WTC11 (cell line): ENCODE data around the gene STRA8. TPM values are rescaled to one million over a fixed set of nuclear protein-coding genes. Genes with fewer than 3 reads are reported as not detected.

ENCODE experiments used
- ATAC-seq: fragments of 200-7000 bp; cut with Tn5 transposase; 2 replicates; pipeline ENCODE4 v1.10.0; 2021; ENCODE audit warnings: mild to moderate bottlenecking, moderate library complexity
- CTCF ChIA-PET: fragments of 300-600 bp; sonication (Branson Sonifier 250); formaldehyde crosslinking; loops from one replicate; lab custom pipeline; 2021; ENCODE audit warnings: antibody characterized with exemption; lab: Charles Lee
- POLR2A ChIA-PET: fragments of 350-600 bp; sonication (Branson Sonifier 250); formaldehyde crosslinking; loops from one replicate; lab custom pipeline; 2021; ENCODE audit warnings: antibody characterized with exemption; lab: Charles Lee
- DNase-seq: peaks from one replicate; pipeline ENCODE4 v3.0.0; 2021; ENCODE audit warnings: low spot score
- H3K27ac Mint-ChIP-seq: 2 replicates; pipeline ENCODE4 v1.8.0; 2021; ENCODE audit warnings: mixed read lengths
- H3K27me3 Mint-ChIP-seq: 2 replicates; pipeline ENCODE4 v1.8.0; 2021; ENCODE audit warnings: low read depth, mild to moderate bottlenecking, moderate library complexity, mixed read lengths
- H3K36me3 Mint-ChIP-seq: 2 replicates; pipeline ENCODE4 v1.8.0; 2021; ENCODE audit warnings: mixed read lengths
- H3K4me1 Mint-ChIP-seq: 2 replicates; pipeline ENCODE4 v1.8.0; 2022; ENCODE audit warnings: mixed read lengths
- H3K4me3 Mint-ChIP-seq: 2 replicates; pipeline ENCODE4 v1.8.0; 2021; ENCODE audit warnings: mild to moderate bottlenecking, moderate library complexity, mixed read lengths
- H3K9me3 Mint-ChIP-seq: 2 replicates; pipeline ENCODE4 v1.8.0; 2021; ENCODE audit warnings: mixed read lengths
- AFF4 ChIP-seq: sonication (generic); formaldehyde crosslinking; IDR thresholded peaks from 2 replicates; pipeline ENCODE4 v1.8.1; 2023; ENCODE audit warnings: mild to moderate bottlenecking, missing genetic modification reagents, borderline replicate concordance
- ATF6 ChIP-seq: sonication (generic); formaldehyde crosslinking; IDR thresholded peaks from 2 replicates; pipeline ENCODE4 v1.8.1; 2023; ENCODE audit warnings: mild to moderate bottlenecking, missing genetic modification reagents
- CREM ChIP-seq: sonication (generic); formaldehyde crosslinking; IDR thresholded peaks from 2 replicates; pipeline ENCODE4 v1.8.1; 2022; ENCODE audit warnings: mild to moderate bottlenecking, missing genetic modification reagents, moderate library complexity
- E2F4 ChIP-seq: sonication (generic); formaldehyde crosslinking; IDR thresholded peaks from 2 replicates; pipeline ENCODE4 v1.8.1; 2022; ENCODE audit warnings: low read depth, mild to moderate bottlenecking, moderate library complexity, missing genetic modification reagents, borderline replicate concordance
- EMX1 ChIP-seq: fragments of 250-450 bp; sonication (Bioruptor Pico); IDR thresholded peaks from 2 replicates; pipeline ENCODE4 v1.8.0; 2021; ENCODE audit warnings: mild to moderate bottlenecking
- GABPB1 ChIP-seq: sonication (generic); formaldehyde crosslinking; IDR thresholded peaks from 2 replicates; pipeline ENCODE4 v1.8.1; 2023; ENCODE audit warnings: mild to moderate bottlenecking, missing genetic modification reagents
- IRF2 ChIP-seq: sonication (generic); formaldehyde crosslinking; IDR thresholded peaks from 2 replicates; pipeline ENCODE4 v1.8.0; 2022; ENCODE audit warnings: low read depth, missing genetic modification reagents, borderline replicate concordance
- NFATC4 ChIP-seq: fragments of 250-450 bp; sonication (Bioruptor Pico); IDR thresholded peaks from 2 replicates; pipeline ENCODE4 v1.9.0; 2021; ENCODE audit warnings: mild to moderate bottlenecking
- NR1H2 ChIP-seq: sonication (generic); formaldehyde crosslinking; IDR thresholded peaks from 2 replicates; pipeline ENCODE4 v1.9.0; 2021; ENCODE audit warnings: mild to moderate bottlenecking, moderate library complexity, missing genetic modification reagents
- ZBTB21 ChIP-seq: sonication (generic); formaldehyde crosslinking; IDR thresholded peaks from 2 replicates; pipeline ENCODE4 v1.8.1; 2023; ENCODE audit warnings: mild to moderate bottlenecking, missing genetic modification reagents, borderline replicate concordance
- ZNF232 ChIP-seq: sonication (generic); formaldehyde crosslinking; IDR thresholded peaks from 2 replicates; pipeline ENCODE4 v1.8.0; 2022; ENCODE audit warnings: mild to moderate bottlenecking, missing genetic modification reagents
- total RNA-seq: library from RNA; stranded (reverse); gene quantifications from 3 replicates; pipeline ENCODE4 v1.2.3, GENCODE V29; 2021
- TF ChIP-seq, protein P1 (sequence below): sonication (generic); formaldehyde crosslinking; IDR thresholded peaks from 2 replicates; pipeline ENCODE4 v1.8.0; 2022; ENCODE audit warnings: mild to moderate bottlenecking, missing genetic modification reagents
- TF ChIP-seq, protein P2 (sequence below): fragments of 250-450 bp; sonication (Bioruptor Pico); conservative IDR thresholded peaks from 2 replicates; pipeline ENCODE4 v1.9.0; 2021; ENCODE audit warnings: mild to moderate bottlenecking
- TF ChIP-seq, protein P3 (sequence below): sonication (generic); formaldehyde crosslinking; conservative IDR thresholded peaks from 2 replicates; pipeline ENCODE4 v1.8.1; 2023; ENCODE audit warnings: mild to moderate bottlenecking, low read depth, missing genetic modification reagents, moderate library complexity
- TF ChIP-seq, protein P4 (sequence below): sonication (generic); formaldehyde crosslinking; IDR thresholded peaks from 2 replicates; pipeline ENCODE4 v1.8.1; 2022; ENCODE audit warnings: mild to moderate bottlenecking, missing genetic modification reagents, moderate library complexity, borderline replicate concordance
- TF ChIP-seq, protein P5 (sequence below): fragments of 200-600 bp; IDR thresholded peaks from 2 replicates; pipeline ENCODE4 v1.8.0; 2022; ENCODE audit warnings: antibody characterized with exemption

STRA8 gene
- total RNA-seq, 1 experiment from 2014 or later = not detected

DNA sequence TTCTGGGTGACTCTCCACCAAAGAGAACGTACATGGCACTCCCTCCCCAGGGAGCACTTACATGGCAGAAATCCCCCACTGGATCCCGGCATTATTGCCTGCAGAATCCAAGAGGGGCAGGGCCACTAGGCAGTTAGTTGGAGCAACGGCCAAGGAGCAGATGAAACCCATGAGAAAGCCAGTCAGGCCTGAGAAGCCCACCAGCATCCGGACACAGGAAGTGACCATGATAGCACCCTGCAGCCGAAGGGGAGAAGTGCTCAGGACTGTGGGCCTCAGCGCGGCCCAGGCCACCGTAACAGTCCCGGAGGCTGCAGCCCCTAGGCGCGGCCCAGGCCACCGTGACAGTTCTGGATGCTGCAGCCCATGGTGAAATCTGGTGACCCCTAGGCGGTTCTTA, 43.5 kb downstream of the STRA8 start (continued):
- TF ChIP-seq, protein P1, sequence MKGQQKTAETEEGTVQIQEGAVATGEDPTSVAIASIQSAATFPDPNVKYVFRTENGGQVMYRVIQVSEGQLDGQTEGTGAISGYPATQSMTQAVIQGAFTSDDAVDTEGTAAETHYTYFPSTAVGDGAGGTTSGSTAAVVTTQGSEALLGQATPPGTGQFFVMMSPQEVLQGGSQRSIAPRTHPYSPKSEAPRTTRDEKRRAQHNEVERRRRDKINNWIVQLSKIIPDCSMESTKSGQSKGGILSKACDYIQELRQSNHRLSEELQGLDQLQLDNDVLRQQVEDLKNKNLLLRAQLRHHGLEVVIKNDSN (CRISPR knock-in tag) = no peak
- TF ChIP-seq NFATC4 (CRISPR knock-in tag) = no peak
- no peak for TF ChIP-seq ZBTB21 (CRISPR knock-in tag)
- TF ChIP-seq IRF2 (CRISPR knock-in tag) = no peak
- no peak for TF ChIP-seq ATF6 (CRISPR knock-in tag)
- TF ChIP-seq NR1H2 (CRISPR knock-in tag) = no peak
- TF ChIP-seq, protein P2, sequence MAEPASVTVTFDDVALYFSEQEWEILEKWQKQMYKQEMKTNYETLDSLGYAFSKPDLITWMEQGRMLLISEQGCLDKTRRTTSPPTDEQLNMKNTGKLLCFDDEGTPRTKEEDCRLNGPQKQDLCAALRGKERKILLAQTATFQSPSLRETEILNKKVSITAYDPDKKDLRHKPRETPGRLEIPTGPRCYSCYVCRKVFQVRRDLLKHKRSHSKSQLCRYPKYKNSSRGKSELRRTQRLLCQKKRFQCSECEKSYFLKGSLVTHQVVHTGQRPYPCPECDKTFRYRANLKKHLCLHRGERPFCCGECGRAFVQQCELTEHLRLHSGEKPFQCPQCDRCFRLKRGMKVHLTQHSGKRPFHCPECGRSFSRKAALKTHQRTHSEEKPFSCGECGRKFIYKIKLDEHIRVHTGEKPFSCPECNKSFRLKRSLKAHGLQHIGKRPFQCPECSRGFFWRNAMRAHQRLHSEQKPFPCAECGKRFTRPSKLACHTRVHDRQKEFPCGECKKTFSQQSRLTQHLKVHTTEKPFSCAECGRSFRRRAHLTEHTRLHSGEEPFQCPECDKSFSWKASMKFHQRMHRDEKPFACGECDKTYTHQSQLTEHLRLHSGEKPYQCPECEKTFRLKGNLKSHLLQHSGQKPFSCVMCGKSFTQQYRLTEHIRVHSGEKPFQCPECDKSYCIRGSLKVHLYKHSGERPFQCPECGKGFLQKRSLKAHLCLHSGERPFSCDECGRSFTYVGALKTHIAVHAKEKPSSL (CRISPR knock-in tag) = no peak
- no peak for TF ChIP-seq ZNF232 (CRISPR knock-in tag)
- TF ChIP-seq, protein P3, sequence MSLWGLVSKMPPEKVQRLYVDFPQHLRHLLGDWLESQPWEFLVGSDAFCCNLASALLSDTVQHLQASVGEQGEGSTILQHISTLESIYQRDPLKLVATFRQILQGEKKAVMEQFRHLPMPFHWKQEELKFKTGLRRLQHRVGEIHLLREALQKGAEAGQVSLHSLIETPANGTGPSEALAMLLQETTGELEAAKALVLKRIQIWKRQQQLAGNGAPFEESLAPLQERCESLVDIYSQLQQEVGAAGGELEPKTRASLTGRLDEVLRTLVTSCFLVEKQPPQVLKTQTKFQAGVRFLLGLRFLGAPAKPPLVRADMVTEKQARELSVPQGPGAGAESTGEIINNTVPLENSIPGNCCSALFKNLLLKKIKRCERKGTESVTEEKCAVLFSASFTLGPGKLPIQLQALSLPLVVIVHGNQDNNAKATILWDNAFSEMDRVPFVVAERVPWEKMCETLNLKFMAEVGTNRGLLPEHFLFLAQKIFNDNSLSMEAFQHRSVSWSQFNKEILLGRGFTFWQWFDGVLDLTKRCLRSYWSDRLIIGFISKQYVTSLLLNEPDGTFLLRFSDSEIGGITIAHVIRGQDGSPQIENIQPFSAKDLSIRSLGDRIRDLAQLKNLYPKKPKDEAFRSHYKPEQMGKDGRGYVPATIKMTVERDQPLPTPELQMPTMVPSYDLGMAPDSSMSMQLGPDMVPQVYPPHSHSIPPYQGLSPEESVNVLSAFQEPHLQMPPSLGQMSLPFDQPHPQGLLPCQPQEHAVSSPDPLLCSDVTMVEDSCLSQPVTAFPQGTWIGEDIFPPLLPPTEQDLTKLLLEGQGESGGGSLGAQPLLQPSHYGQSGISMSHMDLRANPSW (CRISPR knock-in tag) = no peak

DNA sequence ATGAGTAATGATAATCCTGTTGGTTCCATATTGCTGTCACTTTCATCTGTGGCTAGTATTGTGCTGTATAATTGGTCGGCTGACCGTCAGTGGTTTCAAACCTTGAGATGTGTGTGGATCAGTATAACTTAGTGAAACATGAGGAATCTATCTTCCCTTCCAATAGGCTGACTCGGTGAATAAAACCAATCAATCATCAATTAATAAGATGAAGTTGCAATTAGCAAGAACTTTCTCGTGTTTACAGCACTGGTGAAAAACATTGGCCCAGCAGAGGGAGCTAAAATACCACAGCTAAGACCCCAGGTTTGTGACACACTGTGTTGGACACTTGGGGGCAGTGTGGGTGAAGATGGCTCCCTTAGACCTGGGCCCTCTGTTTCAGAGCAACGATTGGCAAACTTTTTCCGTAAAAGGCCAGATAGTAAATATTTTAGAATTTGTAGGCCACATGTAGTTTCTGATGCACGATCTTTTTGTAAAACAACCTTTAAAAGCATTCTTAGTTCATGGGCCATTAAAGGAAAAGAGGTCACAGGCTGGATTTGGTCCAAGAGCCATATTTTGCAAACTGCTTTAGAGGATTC, 47.8 kb downstream of the STRA8 start:
- Mint-ChIP-seq H3K9me3 (no peaks in the 10 kb centered on the region), H3K27me3 (no peaks in the 10 kb centered on the region; the same call in 1 of the 2 replicates), H3K4me1 (no peaks in the 10 kb centered on the region), H3K36me3 (no peaks in the 10 kb centered on the region), H3K4me3 (no peak overlapping the region), H3K27ac (no peak overlapping the region)
- ATAC-seq (peak; percentile 99), DNase-seq (peak; percentile 80)
- ChIA-PET CTCF (interaction anchor here (0.6 to 2.5 kb wide), 21 partner anchors 9 to 277 kb away, joined by 3 to 62 read pairs (median 4); partner anchors contain the start of gene WDR91), POLR2A (interaction anchor here (1.2 kb wide), 1 partner anchor 54 kb away, joined by 3 read pairs; no protein-coding TSS in a partner anchor)
- no peak for TF ChIP-seq ZNF232 (CRISPR knock-in tag)
- 0 out of 2 replicates have a peak, but pooled peaks have one; percentile 23 for TF ChIP-seq GABPB1 (CRISPR knock-in tag)
- TF ChIP-seq, protein P4, sequence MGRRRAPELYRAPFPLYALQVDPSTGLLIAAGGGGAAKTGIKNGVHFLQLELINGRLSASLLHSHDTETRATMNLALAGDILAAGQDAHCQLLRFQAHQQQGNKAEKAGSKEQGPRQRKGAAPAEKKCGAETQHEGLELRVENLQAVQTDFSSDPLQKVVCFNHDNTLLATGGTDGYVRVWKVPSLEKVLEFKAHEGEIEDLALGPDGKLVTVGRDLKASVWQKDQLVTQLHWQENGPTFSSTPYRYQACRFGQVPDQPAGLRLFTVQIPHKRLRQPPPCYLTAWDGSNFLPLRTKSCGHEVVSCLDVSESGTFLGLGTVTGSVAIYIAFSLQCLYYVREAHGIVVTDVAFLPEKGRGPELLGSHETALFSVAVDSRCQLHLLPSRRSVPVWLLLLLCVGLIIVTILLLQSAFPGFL = no peak
- TF ChIP-seq EMX1 (CRISPR knock-in tag) = no peak
- no peak for TF ChIP-seq AFF4 (CRISPR knock-in tag)
- TF ChIP-seq E2F4 (CRISPR knock-in tag) = no peak
- TF ChIP-seq, protein P5, sequence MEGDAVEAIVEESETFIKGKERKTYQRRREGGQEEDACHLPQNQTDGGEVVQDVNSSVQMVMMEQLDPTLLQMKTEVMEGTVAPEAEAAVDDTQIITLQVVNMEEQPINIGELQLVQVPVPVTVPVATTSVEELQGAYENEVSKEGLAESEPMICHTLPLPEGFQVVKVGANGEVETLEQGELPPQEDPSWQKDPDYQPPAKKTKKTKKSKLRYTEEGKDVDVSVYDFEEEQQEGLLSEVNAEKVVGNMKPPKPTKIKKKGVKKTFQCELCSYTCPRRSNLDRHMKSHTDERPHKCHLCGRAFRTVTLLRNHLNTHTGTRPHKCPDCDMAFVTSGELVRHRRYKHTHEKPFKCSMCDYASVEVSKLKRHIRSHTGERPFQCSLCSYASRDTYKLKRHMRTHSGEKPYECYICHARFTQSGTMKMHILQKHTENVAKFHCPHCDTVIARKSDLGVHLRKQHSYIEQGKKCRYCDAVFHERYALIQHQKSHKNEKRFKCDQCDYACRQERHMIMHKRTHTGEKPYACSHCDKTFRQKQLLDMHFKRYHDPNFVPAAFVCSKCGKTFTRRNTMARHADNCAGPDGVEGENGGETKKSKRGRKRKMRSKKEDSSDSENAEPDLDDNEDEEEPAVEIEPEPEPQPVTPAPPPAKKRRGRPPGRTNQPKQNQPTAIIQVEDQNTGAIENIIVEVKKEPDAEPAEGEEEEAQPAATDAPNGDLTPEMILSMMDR = peak; percentile 87
- TF ChIP-seq ATF6 (CRISPR knock-in tag) = no peak
- no peak for TF ChIP-seq CREM (CRISPR knock-in tag)
